GM18507 (cell line): ENCODE measurements around the gene UXS1.
"Not testable (repeated sequence)": the region's sequence is repeated elsewhere in the genome, so short reads cannot be mapped to it uniquely, and the experiment has no call there.

Experiments
- DNase-seq: peaks from one replicate; pipeline ENCODE4 v3.0.0; 2011; ENCODE audit warnings: low read depth; ENCODE audit not compliant: insufficient read length; ENCODE audit errors: extremely low spot score
- FAIRE-seq: peaks from 2 replicates; lab custom pipeline; 2011; peaks lifted over from hg19 to GRCh38; lab: Jason Lieb, UNC

Gene UXS1

DNA sequence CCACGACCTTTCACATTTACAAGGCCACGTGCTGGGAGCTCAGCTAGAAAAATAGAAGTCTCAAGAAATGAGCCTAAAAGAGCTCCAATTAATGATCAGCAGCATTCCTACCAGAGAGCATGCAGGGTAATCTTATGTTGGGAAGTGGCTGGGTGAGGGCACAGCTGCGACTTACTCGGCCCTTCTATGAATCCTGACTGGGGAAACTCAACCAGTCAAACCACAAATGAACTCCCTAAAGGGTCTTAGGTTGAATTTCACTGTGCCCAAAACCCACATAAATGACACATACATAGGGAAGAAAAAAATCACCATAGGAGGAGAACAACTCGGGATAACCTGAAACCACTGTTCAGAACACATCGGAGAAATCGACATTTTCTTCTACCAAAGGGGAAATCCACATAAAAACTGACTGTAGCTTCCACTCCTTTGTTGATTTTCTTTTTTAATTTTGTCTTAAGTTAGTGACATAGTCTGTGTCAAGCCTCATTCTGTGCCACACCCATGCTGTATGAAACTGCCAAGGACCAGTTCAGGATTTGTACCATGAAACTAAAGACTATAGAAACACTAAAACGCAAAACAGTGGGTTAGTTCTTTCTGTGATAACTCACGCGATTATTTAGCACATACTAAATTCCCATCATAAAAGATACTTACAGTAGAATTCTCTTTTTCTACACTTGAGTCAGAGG, 54.7 kb downstream of the UXS1 start:
- DNase-seq = no peak
- FAIRE-seq = no peak

DNA sequence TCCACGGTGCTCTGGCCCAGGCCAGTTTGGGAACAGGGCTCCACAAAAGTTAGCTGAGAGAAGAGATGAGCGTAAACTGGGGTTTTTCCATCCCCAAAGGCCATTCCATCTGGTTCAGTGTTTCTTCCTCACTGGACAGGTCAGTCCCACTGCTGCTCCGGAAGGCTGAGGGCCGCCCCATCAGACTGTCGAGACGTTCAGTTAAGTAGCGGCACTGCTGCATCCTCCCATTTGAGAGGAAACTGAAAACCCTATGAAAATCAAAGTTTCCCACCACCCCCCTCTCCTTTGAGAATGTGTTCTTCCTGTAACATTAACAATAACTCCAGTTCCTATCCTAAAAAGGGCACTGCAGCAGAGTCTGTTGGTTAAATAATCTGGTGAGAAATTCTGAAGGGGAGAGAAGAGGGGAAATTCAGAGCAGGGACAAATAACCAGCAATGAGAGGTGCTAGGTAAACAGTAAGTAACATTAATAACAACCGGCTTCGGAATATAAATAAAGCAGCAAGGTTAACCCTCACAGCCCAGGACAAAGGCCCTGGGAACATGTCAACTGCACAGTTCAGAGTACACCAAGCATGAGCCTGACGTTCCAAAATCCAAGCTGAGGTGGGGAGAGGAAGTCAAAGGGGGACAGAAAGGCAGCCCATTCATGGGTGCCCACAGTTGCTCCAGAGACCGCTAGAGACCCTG, 55.4 kb downstream of the UXS1 start:
- FAIRE-seq (no peak), DNase-seq (no peak)

DNA sequence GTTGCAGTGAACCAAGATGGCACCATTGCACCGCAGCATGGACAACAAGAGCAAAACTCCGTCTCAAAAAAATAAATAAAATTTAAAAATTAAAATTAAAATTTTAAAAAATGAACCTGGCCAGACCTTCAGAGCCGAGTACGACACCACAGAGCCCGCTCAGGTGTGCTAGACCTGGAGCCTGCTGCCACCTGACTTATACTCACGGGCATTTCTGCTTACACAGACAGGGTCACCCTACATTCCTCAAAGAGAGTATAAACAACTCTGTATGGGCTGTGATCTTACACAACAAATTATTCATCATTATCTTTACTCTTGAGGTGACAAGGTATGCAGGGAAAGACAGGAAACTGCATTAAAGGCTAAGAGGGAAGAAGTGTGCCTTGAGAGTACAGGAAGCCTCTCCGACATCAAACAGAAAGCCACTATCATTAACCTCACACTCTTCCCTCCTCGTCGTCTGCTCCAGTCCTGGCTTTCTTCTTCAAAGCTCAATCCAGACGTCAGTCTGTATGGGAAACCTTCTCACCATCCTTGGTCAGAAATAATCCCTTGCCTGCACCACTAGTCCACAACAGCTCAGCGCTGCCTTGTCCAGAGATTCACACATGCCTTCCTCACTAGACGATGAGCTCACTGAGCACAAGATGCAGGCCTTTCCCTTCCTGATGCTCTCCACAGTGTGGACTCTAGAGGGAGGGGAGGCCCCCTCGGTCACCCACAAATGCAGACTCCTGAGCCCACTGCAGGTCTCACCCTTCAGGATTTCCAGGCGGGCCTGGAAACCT, 56.2 kb downstream of the UXS1 start:
- FAIRE-seq = no peak

DNA sequence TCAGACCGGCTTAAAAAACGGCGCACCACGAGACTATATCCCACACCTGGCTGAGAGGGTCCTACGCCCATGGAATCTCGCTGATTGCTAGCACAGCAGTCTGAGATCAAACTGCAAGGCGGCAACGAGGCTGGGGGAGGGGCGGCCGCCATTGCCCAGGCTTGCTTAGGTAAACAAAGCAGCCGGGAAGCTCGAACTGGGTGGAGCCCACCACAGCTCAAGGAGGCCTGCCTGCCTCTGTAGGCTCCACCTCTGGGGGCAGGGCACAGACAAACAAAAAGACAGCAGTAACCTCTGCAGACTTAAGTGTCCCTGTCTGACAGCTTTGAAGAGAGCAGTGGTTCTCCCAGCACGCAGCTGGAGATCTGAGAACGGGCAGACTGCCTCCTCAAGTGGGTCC, 62.9 kb downstream of the UXS1 start:
- DNase-seq, FAIRE-seq: not testable (repeated sequence)

More for the DNA sequence above, 56.2 kb downstream of the UXS1 start:
- no peak for DNase-seq

DNA sequence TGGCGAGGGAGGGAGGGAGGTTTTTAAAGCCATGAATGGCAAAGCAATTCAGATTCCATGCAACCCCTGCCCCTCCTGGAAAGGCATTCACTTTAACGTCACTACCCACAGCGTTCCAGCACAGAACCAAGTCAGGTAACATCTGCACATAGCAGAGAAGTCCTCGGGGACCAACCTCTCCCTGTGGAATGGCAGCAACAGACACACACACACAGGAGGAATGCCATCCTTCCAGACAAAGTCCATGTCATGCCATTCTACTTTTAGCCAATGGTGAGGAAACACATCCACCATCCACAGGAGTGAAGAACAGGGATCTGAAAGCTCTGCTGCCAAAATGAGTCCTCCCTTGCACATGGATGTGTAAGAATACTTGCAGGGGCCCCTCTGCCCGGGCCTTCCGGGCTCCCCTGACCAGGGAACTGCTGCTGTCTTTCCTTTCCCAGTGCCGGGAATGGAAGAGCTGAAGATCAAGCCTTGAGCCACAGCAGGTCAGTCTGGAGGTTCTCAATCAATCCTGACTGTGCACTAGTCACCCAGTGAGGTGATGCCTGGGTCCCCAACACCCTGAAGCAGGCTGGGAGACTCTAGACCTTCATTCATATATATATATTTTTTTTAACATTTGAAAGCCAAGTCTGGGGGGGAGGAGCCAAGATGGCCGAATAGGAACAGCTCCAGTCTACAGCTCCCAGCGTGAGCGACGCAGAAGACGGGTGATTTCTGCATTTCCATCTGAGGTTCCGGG, 63.7 kb downstream of the UXS1 start:
- no peak for DNase-seq
- FAIRE-seq = no peak

DNA sequence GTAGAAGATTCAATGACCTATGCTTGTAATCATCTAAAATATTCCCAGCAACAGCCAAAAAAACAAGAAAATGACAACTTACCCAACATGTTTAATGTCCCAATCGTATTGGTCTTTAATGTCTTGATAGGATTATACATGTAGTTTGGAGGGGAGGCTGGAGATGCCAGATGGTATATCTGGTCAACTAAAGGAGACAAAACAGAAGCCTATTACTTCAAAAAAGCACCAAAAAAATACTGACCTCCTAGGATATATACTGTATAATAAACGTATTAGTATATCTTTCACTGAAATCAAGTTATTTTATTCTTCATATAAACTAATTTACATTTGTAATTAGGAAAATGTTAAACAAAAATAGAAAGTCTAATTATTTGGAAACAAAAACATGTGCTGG, 64.5 kb downstream of the UXS1 start:
- no peak for DNase-seq
- FAIRE-seq = no peak

DNA sequence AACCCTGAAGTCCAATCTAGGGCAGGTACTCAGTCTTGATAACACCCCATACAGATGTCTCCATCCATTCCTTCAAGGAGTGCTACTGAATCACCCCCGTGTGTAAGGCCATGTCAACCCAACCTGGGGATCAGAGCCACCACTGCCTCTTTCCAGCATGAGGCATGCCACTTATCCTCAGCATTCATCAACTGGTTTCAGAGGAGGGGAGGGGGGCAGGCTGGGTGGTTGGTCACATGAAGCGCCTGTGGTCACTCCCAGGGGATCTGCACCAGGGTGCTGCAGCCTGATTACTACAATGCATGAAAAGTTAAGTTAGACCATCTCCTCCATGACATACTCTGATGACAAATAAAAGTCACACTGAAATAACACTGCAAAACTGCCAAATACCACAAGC, 65.0 kb downstream of the UXS1 start:
- DNase-seq = no peak
- no peak for FAIRE-seq

DNA sequence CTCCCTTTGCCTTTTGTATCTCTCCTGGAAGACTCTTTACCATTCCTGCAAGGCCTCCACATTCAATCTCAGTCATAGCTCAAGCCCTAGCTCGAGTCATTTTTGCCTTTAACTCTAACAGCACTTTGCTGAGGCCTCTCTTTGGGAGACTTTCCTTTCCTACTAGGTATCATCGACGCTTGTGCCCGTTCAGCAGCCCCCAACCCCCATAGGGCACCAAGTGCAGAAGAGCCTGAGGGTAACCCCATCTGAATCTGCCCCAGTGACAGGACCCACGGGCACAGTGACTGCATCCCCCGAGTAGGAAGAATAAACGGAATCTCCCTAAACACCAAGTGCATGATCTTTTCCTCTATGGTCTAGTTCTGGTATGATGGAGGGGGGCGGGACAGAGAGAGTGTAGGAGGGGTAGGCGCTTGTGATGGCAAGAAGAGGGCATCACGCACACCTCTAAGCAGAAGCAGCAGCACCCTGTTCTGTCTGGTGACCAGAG, 66.3 kb downstream of the UXS1 start:
- no peak for DNase-seq
- FAIRE-seq = no peak

DNA sequence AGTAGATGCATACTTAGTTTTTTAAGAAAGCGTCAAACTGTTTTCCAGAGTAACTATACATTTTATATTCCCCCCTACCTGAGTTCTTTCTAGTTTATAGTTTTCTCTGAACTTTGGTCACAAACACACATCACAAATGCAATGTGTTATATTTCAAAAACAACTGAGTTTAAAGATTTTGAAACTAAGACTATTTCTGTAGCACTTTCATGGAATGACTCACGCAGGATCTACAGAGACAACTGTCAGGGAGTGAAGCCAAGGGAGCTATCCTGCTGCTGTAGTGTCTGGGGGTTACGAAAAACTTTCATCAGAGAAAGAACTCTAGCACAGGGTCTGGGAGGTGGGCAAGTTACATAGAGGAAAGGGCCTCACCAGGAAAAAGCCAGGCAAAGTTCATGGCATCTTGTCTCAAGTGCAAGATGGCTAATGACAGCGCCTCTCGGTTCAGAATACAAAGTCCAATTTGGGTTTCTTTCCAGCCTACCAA, 66.8 kb downstream of the UXS1 start:
- no peak for FAIRE-seq
- no peak for DNase-seq

DNA sequence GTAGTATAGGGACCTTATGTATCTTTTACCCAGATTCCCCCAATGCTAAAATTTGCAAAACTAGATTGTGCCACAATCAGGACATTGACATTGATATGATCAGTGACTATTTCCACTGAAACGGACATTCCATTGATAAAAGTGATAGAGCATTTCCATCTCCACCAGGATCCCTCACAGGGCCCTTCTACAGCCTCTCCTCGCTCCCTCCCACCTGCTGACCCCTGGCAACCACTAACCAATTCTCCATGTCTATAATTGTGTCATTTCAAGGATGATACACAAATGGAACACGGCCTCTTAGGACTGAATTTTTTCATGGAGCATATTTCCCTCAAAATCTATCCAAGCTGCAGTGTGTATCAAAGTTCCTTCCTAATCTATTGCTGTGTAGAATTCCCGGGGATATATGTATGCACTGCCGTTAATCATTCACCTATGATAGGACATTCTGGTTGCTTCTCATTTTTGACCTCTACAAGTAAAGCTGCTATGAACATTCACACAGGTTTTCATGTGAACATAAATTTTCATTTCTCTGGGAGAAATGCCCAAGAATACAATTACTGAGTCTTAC, 67.3 kb downstream of the UXS1 start:
- no peak for DNase-seq
- no peak for FAIRE-seq

DNA sequence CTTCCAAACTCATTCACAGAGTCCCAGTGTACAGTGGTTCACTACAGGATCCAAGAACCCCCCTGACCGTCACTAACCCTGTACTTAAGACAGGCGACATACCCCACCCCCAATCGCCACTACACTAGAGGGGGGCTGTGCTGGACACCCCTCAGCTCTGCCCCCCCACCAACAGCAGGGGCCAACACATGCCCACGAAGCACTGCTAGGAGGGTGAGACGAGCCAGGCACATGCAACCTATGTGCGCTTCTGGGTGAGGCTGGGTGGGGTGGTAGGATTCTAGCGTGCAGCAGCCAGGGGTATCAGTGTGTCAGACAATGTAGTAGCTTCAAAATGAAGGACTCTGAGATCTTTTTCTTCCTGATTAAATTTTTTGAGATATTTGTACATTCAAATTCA, 67.8 kb downstream of the UXS1 start:
- FAIRE-seq = no peak
- DNase-seq = no peak

DNA sequence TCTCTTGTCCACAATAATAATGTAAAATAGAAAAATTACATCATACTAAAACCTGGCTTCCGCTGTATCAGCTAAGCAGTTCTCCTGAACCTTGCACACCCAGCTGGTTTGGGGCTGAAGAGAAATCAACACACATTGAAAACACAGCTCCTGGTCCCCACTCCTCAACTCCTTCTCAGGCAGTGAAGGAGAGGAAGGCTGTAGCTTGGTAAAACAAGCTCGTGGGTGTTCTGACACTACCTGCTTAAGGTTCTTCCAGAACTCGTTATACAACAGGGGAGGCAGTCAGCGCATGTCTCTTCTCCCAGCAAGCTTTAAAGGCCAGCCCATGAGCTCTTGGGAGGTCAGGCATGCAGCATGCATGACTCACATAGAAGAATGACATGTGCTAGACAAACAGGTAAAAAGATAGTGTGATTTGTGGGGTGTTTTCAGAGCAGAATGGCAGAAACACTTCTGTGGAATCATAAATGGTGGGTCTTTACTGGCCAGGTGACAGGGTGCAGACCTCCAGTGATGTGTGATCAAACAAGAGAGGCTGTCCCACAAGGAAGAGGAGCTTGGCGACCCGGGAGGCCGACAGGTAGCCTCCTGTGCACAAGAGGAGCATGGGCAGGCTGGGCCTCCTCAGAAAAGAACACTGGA, 69.1 kb downstream of the UXS1 start:
- DNase-seq = no peak
- no peak for FAIRE-seq

DNA sequence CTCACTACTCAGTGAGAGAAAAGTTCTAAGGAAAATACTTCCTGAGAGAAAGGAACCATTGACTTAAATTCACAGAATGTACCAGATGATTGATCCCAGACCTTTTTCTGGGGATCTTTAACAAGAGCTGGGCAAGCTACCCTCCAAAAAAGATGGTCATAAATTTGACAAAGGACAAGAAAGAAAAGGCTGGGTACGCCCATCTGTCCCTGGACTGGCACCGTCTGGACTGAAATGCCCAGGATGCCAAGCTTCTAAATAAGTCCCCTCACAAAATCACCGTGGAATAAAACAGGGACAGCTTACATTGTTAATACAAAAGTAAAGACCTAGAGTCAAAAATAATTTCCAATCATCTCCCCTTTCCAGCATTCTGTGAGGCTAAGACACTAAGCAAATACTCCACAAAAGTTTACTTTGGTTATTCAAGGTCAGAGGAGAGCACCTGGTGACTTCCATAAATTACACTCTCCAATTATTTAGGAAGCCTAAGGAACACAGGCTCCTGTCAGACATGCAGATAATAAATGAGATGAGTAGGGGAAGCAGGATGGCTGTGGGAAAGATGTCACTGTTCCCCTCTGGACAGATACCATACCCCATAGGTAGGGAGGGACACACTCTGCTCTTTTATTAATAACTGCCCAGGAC, 69.9 kb downstream of the UXS1 start:
- FAIRE-seq = no peak
- DNase-seq = no peak

DNA sequence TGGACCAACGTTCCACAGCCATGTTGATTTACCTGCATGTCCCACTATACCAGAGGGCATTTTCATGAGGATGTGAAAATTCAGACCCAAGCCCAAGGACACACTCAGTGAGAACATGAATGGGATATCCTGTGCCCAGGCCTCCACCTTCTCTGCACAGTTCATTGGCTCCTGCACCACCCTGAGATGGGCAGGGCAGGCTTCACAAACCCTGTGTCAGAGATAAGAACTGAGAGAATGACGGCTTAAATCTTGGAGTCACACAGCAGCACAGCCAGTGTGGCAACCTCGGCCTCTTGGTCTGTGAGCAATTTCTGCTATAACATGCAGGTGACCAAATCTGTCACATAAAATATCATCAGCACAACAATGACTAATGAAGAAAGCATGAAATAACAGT, 71.9 kb downstream of the UXS1 start:
- no peak for FAIRE-seq

DNA sequence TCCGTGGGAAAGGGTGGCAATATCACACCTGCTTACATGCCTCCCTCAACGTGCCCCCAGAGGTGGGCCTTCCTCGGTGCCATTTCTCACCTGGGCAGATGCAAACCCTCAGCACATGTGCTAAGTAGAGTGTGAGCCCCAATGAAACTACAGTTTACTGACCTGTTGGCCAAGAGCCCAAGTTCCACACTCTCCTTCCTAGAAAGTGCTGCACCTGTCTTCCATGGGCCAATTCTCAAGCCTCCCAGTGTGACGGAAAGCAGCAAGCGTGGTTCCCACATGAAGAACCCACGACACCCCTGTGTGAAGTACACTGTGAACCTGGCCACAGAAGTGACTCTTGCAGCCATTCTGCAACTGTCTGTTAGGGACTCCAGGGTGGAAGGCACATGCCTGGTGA, 73.7 kb downstream of the UXS1 start:
- no peak for DNase-seq
- FAIRE-seq = no peak

More for the DNA sequence above, 71.9 kb downstream of the UXS1 start:
- DNase-seq = no peak

DNA sequence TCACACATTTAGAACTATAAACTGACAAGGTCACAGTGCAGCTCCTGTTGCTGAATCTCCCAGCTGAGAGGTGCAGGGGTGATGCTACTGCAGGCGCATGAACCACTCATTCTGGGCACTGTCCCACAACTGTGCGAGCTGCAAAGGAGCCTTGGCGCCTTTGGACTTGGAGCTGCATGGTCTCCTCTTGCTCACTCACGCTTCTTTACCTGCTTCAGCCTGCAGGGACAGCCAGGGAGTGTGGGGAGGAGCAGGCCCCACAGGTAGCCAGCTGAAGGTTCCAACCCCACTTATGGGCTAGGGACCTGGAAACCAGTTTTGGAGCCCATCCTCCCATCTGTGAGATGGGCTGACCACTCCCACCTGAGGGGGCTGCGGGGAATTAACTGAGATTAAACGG, 75.0 kb downstream of the UXS1 start:
- DNase-seq = no peak
- no peak for FAIRE-seq

DNA sequence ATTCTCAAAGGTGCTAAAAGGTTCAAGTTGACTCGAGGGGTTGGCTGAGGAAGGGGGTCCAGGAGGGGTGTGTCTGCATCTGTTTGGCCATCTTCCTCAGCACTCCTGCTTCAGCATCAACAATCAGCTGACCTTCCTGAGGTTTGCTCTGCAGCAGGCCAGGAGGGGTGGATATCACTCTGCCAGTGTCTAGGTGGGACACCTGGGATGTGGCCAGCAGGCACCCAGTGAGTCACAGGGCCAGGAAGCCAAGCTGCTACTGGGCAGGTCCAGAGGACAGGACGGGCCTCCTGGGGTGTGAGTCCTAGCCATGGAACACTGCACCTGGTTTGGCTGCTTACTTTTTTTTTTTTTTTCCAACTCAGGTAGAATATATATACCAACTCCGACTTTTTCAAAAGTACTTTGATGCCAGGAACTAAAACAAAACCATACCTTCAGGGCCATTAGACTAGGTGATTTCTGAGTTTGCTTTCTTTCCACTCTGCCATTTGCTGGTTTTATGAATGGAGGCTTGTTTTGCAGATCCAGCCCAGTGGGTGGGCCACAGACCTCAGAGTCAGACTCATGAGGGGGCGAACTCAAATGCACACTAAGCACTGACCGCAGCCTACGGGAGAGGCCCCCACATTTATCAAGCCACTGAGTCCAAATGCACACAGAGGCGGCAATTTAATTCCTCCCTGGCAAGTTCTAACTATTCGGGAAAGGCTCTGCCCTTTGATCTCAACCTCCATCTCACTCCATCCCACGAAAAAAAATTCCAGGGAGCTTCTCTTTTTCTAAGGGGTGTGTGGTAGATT, 76.0 kb downstream of the UXS1 start:
- no peak for DNase-seq
- no peak for FAIRE-seq

DNA sequence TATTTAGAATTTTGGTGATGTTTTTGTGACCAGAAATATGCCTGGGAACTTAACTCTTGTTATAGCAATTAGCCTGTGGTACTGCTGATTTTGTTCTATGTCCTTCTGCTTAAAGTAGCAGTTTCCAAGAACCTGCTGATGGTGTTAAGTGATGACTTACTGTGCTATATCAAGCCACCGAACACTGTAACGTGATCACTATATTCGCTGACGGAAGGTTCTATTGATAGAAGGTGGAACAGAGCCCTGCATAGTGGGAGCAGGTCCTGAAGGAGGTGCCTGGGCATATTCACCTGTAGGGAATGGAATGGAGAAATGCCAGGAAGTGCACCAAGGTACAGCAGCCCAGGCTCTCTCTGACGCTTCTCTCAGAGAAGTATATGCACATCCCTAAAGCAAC, 76.8 kb downstream of the UXS1 start:
- FAIRE-seq = no peak
- no peak for DNase-seq
